Lung microvascular endothelial cell (primary cell): ENCODE results near the gene CCNL1. TPM values are rescaled to one million over a fixed set of nuclear protein-coding genes. Genes with fewer than 3 reads are reported as not detected.
A peak's percentile ranks its signal among the peaks of the same experiment; 100 is the strongest.

Experiments
- DNase-seq, 2 donors: peaks; one replicate each; pipeline versions ENCODE4 v3.0.0 to v3.0.0-alpha.2; 2010; ENCODE audit warnings: low read depth in 2 of 2
- total RNA-seq: library from RNA; depleted of rRNA; stranded (reverse); fragments of >200 nt; gene quantifications from 2 replicates; pipeline ENCODE4 v1.2.1, GENCODE V29; 2014

The CCNL1 gene
- total RNA-seq, 1 donor from 2014 or later: 171 TPM

DNA sequence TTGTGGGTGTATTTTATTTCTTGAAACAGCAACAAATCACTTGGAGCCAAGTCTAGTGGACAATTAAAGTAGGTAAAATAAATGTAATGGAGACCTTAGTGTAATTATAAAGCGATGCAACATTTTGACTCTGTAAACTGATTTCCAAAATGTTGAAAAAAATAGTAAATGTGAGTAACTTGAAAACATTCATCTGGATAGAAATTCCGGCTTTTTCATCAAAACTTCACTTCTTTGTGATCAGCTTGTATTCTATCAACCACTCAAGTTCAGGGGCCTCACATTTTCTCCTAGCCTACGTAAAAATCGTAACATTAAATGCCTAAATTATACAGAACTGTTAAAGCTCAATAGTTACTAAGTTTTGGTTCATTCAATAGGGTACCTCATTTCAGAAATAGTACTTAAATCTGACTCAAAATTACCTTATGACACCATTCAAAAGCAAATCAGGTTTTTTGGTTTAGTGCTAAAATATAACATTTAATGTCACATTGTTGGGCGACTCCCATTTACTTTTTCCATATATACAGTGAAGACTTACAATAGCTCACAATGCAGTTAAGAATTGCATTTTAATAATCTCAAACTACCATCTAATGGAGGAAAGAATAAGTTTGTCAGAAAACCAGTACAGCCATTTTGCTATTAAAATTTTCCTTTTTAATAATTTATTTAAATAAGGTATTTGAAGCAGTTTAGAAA, 12.7 kb downstream of the CCNL1 start:
- no peak for DNase-seq

DNA sequence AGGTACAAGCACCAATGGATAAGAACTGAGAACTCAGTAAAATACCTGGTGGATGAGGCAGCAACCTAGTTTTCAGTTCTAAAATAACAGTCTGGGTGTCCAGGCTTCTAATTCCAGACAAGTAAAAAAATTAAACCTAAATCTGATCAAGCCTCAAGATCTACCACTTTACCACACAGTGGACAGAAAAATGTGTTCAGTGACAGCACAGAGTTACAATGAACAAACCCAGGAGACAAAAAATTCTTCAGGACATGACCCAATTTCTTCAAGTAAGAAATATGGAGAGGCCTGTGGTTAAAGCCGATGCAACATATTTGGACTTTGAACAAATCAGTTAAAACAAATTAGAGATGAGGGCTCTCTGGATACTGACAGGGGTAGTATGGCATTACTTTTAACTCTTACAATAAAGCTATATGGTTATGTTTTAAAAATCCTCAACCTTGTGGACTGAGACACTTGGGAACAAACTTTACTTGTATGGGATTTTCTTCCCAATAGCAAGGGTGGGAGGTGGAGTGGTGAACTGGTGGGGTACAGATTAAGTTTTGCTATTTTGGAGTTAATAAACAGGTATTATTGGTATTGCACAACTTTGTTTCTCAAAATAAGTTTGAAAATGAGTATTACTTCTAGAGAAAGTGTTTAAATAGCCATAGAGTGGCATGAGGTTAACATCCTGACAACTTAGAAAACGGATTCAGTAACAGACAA, 14.2 kb downstream of the CCNL1 start:
- no peak for DNase-seq

DNA sequence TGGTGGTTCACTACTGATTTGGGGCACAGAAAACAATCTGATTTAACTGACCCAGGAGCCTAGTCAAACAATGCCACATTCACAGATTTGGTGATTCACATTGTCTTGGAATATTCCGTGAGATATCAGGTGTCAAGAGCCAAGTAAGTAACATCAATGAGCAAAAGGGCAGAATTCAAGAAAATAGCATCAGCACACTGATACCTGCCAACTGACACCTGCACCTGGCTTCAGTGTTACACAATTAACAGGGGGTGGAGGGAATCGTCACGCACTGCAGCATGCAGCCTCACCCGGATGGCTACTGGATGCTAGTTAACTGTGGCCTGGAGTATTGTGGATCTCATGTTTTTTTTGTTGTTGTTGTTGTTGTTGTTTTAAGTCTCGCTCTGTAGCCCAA, 17.6 kb downstream of the CCNL1 start:
- DNase-seq: no peak

GRCh38 chr3:157139938-157140534, 19.9 kb downstream of the CCNL1 start:
- no peak for DNase-seq

GRCh38 chr3:157136647-157137387, 23.1 kb downstream of the CCNL1 start:
- DNase-seq: no peak

- peak in 1 of 2 donors; percentile 50 for DNase-seq
These were observed 24.1 kb downstream of the CCNL1 start for GRCh38 chr3:157135671-157136396.

DNA sequence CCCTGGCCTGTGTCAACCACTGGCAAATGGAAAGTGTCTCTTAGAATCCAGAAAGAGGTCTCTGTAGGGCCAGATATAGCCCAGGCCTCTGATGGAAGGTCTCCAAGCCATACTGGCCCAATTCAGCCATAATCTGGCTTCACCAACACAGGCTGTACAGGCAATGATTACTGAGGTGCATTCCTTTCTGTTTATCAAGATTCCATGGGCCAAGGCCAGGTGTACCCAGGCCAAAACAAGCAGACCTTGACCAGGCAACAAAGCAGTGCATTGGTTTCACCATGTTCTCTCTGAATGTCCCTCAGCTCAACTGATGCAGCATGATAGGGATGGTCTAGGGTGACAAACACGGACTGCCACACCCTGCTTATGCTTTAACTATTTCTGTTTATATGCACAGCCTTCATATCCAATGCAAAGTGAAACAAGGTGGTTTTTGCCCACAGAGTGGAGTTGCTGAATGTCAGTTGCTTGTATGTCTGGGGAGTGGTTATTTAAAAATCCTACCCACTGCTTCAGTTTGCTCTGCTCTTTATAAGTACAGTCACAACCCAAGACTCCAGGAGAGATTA, 25.2 kb downstream of the CCNL1 start:
- peak in 1 of 2 donors; percentile 76 for DNase-seq

DNA sequence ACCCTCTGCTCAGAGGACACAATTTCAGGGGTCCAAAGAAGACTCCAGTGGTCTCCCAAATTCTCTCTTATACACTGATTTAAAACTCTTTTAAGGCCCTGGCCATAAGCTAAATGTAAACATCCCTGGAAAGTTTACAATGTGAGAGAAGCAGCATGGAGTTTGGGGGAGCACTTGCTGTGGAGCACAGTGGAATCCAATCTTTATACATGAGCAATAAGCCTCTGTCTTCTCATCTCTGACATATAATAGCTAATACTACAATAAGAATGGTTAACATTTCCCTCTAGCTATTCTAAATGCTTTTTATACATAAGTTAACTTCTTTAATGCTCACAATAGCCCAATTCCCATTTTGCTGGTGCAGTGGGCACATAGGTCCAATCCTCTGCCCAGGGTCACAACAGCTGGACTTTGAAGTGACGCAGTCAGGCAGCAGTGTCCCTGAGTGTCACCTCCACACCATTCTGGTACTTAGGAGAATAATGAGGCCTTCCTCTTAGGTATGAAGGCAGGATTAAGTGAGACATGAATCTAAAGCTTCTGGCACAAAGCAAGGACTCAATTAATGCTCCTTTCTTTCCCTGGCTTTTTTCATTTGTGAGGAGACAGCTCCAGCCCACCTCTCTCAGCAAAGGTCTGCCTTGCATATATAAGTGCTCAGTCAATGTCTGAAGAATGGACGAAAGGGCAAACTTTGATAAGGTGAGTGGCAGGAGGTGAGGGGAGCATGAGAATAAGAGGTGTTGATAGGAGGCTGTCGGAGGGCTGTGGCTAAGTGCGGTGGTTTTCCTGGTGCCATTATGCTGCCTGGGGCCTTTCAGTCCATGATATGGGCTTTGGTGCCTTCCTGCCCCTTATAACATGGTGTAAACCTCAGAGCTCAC, 26.3 kb downstream of the CCNL1 start:
- no peak for DNase-seq

DNA sequence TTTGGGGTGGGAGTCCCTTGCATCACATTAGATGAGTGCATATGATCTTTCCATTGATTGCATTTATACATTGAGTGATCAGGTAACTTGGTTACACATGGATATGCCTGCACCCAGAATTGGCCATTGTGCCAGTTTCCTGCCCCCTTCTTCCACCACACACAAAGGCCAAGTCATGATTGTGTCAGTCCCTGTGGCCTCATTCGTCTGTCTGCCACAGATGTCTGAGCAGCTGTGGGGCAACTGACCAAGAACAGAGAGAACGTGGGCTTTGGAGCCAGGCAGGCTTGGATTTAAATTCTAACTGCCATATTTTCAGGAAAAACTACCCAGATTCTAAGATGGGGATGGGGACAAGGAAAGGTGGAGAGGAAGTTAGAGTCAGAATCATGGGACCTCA, 27.0 kb downstream of the CCNL1 start:
- DNase-seq: no peak

DNA sequence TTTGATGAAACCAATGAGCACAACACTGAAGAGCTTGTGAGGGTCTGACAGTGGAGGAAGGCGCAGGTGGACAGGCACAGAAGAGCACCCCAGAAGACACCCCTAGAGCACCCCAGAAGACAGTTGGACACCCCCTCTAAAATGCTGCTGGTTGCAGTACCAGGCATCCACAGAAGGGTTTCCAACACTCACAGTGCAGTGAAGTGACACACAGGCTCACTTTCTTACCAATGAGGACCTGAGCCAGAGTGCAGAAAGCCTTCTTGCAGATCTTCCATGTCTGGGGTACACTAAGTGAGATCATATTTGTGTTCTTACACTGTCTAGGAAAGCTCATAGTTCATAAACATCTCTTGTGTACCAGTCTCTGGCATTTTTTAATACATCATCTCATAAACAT, 27.6 kb downstream of the CCNL1 start:
- no peak for DNase-seq

DNA sequence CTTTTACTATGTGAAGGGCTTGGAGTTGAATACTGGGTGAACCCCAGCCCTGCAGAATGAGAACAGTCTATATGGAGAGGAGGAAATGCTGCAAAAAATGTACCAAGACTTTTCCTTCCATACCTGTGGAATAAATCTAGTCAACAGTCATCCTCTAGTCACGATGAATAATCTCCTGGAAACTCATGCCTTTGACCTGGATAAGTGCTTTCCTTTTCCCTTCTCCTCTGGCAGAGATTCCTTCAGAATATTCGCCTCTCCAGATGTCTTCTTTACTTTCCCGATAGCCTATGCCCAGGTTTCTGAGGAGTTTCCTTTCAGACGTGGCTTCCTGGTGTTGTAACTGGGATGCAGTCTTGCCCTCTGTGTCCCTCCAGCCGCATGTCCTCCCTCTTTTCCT, 28.1 kb downstream of the CCNL1 start:
- peak in 1 of 2 donors; percentile 43 for DNase-seq

GRCh38 chr3:157130467-157131251, 29.3 kb downstream of the CCNL1 start:
- peak; percentile 55 to 83 for DNase-seq

DNA sequence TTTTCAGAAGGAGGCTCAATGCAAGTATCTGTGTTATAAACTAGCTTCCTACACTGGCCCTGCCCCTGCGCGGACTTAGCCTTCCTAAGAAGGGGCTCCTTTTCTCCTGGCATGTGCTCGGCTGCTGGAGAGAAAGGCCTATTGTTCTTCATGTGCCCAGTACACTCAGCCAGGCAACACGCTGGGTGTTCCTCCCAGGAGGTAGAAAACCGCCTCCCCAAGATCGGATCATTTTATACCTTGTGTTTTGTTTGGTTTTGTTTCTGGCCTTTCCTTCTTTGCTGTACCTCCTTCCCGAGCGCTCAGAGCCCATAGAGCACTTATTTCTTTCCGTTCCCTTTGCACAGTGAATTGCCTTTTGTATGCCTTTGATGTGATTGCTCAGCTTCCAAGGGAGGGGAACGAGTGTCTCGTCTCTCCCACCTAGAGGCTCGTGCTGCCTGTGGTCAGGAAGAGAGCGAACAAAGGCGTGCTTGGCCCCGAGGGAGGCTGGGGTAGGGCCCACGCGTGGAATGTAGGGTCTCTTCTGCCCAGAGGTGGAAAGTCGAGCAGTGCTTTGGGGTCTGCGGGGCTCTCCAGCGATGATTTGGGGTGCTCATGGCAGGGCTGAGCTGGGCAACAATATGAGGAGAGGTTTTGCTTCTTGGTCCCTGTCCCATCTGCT, 30.0 kb downstream of the CCNL1 start:
- peak in 1 of 2 donors; percentile 64 for DNase-seq

DNA sequence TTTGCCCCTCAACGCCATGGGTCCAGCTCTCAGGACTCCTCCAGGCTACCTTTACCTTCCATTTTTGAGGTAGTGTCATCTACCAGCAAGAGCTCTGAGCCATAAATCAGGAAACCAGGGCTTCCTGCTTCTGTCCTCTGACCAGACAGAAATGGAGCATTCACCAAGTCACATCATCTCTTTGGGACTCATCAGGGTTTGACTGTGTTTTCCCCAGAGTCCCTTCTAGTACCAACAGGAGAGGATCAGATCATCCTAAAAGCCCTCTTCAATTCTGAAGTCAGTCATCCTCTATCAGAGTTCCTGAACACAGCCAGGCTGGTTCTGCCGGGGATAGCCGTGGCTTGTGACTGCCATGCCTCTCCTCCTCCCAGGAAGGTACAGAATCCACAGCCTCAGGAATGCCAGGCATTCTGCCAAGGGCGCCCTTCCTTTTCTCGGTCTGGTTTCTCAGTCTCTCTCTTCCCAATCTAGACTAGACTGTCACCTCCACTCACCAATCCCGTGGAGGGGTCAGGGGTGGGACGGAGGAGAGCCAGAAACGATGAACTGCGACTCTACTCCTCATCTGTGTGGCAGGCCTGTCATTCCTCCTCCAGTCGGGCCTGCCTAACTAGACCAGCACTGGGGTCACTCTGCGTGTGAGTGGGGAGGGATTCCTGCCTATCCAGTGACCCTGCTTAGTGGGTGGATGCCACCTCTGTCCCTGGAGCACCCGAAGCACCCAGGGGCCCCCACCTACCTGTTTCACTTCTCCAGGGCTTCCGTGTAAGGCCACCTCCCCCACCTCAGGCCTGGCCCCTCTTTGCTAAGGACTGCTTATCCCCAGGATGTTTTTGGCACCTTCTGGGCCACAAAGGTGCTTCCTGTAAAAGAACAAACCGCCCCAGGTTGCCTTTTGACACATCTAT, 30.9 kb downstream of the CCNL1 start:
- peak; percentile 17 to 48 for DNase-seq

- peak in 1 of 2 donors; percentile 71 for DNase-seq
These were observed 31.8 kb downstream of the CCNL1 start for GRCh38 chr3:157127831-157128767.

DNA sequence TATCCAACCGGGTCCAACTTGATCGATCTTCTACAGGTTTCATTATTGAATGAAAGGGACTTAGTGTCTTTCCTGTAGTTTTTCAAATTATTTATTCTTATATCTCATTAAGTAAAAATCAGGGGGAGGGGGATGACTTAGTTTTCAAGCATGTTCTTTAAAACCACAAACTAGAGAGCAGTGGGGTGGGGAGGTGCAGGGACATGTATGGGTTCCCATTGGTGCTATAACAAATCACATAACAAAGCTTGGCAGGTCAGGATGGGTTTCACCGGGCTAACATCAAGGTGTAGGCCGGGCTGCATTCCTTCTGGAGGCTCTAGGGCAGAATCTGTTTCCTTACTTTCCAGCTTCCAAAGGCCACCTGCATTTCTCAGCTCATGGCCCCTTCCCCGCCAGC, 32.7 kb downstream of the CCNL1 start:
- DNase-seq: no peak
